G401 (cell line): ENCODE results near the gene PRRX2. TPM values are rescaled to one million over a fixed set of nuclear protein-coding genes. Genes with fewer than 3 reads are reported as not detected.
A peak's percentile ranks its signal among the peaks of the same experiment; 100 is the strongest.
"Not testable (repeated sequence)": the region's sequence is repeated elsewhere in the genome, so short reads cannot be mapped to it uniquely, and the experiment has no call there.

Experiments
- DNase-seq: peaks from one replicate; pipeline ENCODE4 v3.0.0-alpha.2; 2015; ENCODE audit warnings: low spot score
- in situ Hi-C: cut with HindIII; loops from 2 replicates; pipeline ENCODE4 v1.10.0; 2016; ENCODE audit warnings: low sequenced_read_pairs, mixed read lengths
- total RNA-seq: library from RNA; depleted of rRNA; stranded (reverse); fragments of >200 nt; shearing (Covaris generic); gene quantifications from 2 replicates; pipeline ENCODE4 v1.2.3, GENCODE V29; 2014

PRRX2 gene
- total RNA-seq, 1 experiment from 2014 or later: not detected

DNA sequence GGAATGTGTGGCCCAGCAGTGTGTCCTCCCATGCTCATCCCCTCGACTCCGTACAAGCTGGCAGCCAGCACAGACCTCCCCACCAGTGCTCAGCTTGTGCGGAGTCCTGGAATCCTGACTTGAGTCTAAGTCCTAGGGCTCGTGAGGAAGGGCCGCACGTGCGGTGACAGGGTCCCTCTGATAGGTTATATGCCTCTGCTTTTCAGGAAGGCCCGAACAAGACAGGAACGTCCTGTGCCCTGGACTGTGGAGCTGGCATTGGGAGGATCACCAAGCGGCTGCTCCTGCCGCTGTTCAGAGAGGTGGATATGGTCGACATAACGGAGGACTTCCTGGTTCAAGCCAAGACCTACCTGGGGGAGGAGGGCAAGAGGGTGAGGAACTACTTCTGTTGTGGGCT, 31.6 kb upstream of the PRRX2 start:
- DNase-seq: no peak
- in situ Hi-C loops: loop anchor here (5.0 kb wide), 1 partner anchor 143 kb away; no protein-coding TSS in a partner anchor

DNA sequence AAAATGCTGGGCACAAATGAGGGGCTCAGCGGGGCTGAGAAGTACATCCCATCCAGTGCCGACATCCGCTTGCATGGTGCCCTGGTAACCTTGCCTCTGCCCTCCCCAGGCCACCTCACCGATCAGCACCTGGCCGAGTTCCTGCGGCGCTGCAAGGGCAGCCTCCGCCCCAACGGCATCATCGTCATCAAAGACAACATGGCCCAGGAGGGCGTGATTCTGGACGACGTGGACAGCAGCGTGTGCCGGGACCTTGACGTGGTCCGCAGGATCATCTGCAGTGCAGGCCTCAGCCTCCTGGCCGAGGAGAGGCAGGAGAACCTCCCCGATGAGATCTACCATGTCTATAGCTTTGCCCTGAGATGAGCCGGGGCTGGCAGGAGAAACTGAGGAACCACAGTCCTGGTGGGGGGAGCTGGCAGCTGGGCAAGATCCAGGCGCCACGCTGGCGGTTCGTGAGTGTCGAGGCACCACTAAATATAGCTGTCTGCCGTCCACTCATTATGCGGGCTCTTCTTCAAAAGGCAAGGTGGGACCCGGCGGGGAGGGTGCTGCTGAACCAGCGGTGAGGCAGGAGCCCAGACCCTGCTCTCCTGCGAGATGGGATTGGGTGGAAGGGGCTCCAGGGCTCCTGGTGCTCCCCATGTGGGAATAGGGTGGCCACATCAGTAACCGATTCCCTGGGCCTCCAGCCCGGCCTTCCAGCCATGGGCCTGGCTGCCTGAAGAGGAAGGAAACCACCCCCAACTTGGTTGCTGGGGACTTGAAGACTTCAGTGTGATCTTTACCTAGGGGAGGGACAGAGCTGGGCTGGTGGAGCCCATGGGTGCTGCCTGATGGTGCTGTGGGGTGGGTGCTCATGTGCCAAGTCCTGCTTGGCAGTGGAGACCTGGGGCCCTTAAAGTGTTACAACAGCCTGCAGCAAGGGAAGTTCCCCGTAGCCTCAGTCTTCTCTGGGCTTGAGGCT, 30.1 kb upstream of the PRRX2 start:
- in situ Hi-C loops: no loop called here
- no peak for DNase-seq

DNA sequence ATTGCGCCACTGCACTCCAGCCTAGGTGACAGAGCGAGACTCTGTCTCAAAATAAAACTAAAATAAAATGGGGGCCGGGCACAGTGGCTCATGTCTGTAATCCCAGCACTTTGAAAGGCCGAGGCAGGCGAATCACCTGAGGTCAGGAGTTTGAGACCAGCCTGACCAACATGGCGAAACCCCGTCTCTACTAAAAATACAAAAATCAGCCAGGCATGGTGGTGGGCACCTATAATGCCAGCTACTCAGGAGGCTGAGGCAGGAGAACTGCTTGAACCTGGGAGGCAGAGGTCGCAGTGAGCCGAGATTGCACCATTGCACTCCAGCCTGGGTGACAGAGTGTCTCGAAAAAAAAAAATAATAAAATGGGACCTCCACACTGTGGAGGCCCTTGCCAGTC, 29.1 kb upstream of the PRRX2 start:
- DNase-seq, in situ Hi-C loops: not testable (repeated sequence)

DNA sequence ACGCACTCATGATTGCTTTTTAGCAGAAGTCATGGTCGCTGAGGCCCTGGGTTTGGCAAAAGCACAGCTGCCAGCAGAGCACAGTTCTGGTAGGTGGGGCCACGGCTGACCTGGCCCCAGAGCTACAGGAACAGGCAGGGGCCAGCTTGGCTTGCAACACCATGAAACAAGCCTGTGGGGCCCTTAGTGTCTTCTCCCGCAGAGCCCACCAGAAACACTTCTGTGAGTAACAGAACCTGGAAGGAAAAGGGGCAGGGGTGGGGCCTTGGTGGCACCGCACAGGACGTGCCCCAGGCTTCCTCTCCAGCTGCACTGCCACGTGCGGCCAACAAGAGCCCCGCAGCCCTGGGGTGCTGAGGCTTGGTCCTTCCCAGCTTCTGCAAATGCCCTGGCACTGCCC, 28.3 kb upstream of the PRRX2 start:
- DNase-seq: no peak
- in situ Hi-C loops: no loop called here

DNA sequence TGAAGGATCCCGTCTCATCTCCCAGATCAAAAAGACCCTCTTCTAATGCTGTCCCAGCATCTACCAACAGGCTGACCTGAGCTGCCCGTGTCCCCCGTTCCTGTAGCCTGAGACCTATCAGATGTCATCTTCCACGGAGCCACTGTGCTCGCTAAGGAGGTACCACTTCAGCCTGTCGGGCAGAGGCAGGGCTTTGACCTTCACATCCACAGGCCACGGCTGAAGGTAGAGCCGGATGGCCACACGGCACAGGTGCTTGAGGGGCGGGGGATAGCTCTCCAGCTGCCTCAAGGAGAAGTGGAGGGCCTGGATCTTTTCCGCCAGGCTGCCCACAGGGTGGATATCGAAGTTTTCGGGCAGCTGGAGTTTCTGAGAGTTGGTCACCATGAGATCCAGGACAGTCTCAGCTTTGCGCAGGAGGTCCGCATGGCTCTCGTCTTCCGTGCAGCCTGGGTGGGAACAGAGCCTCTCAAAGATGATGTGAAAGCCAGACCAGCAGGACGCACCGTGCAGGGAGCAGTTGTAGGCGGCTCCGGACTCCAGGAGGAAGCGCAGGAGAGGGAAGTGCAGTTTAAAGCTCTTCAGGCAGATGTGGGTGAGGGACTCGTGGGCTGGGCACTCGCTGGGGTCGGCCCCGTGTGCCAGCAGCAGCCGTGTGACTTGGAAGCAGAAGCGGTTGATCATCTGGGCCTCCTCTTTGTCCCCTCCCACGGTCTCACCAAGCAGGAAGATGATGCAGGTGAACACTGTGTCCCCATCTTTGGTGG, 27.6 kb upstream of the PRRX2 start:
- in situ Hi-C loops: no loop called here
- no peak for DNase-seq

DNA sequence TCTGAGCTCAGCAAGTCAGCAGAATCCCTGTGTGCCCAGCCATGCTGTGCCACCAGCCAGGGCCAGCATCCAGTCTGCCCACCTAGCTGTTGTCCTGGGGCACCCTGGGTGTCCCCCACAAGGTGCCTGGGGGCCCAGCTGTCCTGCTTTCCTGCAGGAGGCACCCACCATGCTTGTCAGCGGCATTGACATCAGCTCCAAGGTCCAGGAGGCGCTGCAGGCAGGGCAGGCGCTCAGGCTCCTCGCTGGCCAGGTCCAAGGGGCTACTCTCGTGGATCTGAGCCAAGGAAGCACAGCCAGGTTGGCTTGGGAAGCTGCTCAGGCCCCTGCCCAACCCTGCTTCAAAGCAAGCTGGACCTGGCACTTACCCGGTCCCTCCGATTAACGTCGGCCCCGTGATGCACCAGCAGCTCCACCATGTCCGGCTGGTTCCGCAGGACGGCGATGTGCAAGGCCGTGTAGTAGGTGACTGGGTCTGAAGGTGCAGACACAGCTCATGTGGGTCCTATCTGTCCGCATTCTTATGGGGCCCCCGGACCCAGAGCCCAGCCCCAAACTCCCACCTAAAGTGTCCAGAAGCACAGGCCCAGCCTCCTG, 26.3 kb upstream of the PRRX2 start:
- in situ Hi-C loops: no loop called here

DNA sequence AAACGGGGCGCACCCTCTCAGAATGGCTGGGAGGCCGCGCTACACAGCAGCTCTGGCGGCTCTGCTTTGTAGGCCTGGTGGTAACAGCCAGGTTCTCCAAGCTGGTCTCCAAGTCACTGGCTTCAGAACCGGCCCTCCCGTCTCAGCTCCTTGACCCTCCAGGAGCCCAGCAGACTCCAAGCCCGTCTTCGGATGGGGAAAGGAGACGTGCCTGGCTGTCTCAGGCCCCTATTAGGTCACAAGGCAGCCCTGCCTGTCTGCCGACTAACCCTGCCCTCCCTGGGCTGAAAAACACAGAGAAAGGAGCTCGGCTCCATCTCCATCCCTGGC, 25.7 kb upstream of the PRRX2 start:
- DNase-seq: no peak
- in situ Hi-C loops: no loop called here

More for the DNA sequence above, 26.3 kb upstream of the PRRX2 start:
- DNase-seq: no peak

DNA sequence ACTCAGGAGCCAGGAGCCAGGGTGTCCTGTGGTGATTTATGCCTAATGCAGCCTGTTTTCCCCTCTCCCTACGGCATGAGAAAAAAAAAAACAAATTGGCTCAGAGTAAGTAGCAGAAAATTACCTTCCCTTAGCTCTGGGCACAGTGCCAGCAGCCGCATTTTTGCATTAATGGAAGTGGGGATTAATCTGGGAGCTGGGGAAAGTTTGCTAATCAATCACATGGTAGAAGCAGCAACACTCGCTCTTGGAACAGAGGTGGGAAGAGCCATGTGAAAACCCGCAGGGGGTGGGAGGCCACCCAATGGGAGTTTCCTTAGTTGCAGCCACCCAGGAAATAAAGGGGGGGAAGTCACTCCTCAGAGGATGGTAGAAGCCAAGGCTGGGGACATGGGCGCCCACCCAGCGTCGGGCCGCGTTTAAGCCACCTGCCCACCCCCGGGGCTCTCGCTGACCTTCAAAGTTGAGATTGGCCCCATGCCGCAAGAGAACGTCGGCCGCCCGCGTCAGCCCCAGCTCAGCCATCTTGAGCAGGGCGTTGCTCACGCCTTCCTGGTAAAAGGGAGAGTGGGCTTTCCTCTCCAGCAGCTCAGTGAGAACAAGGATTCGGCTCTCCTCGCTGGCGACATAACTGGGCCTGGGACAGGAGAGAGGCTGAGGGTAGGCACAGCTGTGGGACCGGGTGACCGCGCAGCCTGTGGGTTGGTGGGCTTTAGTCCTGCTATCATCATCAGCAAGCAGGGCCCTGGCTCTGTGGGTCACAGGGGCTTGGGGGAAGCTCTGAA, 25.2 kb upstream of the PRRX2 start:
- no peak for DNase-seq
- in situ Hi-C loops: no loop called here

DNA sequence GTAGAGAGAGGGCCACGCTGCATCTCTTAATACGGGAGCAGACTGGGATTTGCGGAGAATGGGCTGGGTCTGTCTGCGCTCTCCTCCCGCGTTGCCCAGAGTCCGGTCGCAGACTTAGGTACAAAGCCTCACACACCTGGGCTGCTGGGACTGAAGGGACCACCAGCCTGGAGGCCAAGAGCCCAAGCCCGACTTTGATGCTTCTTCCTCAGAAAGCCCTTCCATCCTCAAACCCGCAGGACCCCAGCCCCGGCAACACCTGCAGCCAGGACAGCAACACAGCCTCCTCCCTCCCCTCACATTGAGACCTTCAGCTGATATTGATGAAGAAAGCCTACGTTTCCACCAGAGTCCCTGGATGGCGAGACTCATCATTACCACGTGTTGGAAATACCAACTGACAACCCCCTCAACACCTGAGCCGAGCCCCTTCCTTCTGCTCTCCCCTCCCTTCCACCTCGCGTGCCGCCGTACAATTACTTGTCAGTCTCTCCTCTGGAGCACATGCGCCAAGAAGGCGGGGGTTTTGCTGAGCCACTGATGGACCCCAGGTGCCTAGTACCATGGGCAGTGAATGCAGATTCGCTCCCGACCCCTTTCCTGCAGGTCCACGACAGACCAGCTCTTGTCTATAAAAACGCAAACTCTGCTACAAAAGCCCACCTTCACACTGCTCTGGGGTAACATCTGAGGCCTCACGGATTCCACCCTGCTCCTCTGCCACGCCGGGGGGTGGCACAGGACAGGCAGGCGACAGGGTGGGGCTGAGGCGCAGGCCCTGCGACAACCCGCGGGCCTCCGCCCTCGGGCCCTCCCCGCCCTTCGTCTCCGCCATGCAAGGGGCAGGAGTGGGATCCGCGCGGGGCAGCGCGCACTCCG, 24.3 kb upstream of the PRRX2 start:
- no peak for DNase-seq
- in situ Hi-C loops: no loop called here

DNA sequence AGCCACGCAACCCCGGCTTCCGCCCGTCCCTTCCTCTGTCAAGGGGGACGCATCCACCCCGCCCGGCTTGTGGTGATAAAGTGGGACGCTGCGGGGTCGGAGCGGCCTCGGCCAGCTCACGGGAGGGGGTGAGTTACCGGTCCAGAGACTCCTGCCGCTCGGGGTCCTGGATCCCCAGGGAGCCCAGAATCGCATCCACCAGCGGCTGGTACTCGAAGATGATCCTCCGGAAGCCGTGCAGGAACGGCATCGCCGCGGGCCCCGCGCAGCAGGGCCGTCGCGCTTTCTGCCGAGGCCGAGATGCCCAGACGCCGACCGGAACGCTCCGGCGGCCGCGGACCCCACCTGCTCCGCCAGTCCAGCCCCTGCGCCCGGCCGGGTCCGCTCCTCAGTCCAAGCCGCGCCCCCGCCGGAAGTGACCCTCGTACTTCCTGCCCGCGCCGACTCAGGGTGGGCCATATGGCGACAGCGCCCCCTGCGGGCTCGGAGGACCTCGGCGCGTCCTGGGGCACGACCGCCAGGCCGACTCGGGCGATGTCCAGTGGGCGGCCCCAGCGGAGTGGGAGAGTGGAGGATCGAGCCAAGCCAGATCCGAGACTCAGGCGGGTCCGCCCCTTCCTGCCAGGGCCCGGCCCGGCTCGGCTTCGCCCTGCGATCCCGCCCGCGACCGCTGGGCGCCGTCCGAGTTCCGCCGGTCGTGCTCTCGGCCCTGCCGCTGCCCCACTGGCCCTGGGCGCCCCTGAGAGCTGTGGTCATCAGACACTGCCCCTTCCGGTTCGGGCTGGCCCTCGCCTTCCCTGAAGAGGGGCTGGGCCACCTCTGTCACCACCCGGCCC, 23.5 kb upstream of the PRRX2 start, which contains the start of gene ASB6:
Gene ASB6, minus strand, starts transcription at position 402 of the 836 bp plus-strand sequence. Its CDS starts 152 bp downstream, at position 250.
- peak; percentile 90 for DNase-seq
- in situ Hi-C loops: no loop called here

DNA sequence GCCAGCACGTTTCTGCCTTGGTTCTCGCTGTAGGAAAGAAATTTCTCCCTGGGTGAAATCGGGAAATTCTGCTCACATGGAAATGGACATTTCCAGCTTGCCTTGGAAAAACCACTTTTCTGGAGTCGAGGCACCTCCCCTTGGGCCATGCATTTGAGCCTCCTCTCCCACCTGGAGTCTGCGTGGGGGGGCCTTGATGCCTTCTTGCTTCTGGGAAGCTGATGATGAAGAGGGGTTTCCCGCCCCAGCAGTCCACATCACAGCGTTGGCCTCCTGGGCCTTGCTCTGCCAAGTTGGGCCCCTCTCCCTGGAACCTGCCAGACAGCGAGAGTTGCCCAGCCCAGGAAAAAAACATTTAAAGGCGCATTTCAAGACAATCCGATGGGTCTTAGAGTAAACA, 21.7 kb upstream of the PRRX2 start:
- in situ Hi-C loops: no loop called here
- no peak for DNase-seq

DNA sequence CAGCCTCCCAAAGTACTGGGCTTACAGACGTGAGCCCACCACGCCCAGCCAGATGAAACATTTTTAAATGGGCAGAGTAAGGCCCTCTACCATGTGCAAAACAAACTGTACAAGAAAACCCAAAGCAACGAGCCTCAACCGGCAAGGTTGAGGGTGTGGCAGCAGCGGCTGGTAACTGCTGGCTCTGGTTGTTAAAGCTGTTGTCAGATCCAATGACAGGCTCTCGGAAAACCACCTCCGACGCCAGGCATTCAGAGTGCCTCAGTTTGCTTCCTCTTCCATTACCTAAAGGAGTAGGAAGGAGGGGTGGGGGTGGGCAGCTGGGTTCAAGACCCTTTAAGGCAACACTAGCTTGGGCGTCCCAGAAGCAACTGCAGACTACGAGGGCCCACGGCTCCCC, 21.1 kb upstream of the PRRX2 start:
- in situ Hi-C loops: no loop called here
- DNase-seq: no peak

DNA sequence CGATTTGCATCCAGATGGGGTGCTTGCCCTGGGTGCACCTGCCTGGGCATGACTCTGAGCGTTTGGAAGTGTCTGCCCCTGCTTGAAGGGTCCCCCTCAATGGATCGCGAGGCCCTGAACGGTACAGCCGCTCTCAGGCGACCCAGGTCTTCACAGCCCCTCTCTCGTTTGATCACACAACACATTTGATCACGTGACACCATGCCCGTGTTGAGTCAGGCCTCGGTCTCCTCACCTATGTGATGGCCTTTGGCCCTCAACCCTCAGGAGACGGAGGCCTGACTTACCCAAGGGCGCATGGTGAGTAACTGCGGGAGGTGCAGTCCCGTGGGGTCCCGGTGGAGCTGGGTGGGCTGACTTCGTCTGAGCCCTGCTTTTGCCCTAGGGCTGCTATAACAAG, 20.5 kb upstream of the PRRX2 start:
- in situ Hi-C loops: no loop called here
- no peak for DNase-seq

DNA sequence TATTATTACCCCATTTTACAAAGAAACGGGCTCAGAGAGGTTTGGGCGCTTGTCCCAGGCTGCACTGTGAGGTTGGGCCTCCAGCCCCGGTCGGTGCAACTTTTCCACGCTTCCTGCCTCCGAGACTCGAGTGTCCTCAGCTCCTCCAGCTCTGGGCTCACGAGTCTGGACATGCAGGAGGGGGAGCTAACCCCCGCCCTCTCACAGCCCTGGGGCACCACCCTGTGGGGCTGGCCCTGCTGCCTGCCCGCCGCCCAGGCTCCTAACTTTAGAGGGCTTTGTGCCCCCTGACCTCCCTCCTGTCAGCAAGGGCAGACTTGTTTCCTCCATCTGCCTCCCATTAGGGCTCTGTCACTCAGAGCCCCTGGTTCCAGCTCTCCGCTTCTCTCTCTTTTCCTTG, 19.2 kb upstream of the PRRX2 start:
- DNase-seq: no peak
- in situ Hi-C loops: no loop called here

DNA sequence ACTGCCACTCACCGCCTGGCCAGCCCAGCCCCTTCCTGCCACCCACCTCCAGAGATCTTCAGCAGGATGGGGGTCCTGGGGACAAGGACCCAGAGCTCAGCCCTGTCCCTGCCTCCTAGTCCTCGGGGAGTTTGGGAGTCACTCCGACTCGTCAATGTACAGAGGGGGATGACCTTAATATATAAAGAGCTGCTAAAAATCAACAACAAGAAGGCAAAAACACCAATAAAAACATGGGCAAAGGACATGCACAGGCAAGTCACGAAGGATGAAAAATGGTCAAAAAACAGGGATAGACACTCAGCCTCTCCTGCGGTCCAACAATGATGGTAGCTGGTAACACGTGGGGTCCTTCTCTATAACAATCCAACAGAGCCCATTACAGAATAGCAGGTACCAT, 18.8 kb upstream of the PRRX2 start:
- no peak for DNase-seq
- in situ Hi-C loops: no loop called here

DNA sequence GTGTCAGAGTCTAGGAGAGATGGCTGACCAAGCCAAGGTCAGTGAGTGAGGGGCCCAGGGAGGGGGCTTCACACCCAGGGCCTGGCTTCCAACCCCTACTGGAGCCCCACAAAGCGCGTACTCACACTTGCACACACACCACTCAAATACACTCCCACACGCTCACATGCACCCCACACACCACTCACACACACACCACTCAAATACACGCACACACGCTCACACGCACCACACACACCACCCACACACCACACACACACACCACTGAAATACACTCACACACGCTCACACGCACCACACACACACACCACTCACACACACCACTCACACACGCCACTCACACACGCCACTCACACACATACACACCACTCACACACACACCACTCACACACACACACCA, 17.8 kb upstream of the PRRX2 start:
- no peak for DNase-seq
- in situ Hi-C loops: no loop called here

DNA sequence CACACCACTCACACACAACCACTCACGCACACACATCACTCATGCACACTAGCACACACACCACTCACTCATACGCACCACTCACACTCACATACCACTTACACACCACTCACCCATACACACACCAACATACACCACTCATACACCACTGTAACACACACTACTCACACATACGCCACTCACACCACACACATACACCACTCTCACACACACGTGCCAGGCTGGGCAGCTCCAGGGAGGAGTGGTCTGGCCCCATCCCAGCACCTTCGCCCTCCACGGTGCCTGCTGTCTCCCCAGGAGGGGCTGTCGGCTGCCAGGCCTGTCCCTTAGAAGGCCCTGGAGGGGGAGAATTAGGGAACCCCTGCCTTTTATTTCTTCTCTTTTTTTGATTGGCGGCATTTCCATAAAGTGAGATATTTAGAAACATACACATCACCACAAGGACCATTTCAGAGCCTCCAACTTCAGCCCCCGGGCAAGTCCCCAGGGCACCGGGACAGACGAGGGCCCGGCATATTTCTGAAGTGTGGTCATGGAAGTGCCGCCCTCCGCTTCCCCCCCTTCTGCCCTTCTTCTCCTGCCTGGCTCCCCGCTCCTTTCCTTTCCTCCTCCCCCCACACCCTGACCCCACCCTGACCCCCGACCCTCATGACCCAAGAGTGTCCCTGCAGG, 17.2 kb upstream of the PRRX2 start:
- in situ Hi-C loops: no loop called here
- no peak for DNase-seq
